ENCODE results near the gene ZBTB20. TPM values are rescaled to one million over a fixed set of nuclear protein-coding genes. Genes with fewer than 3 reads are reported as not detected.

Gene ZBTB20
- total and polyA plus RNA-seq, 12 donors, result 2.8 to 167 (median 108) TPM

DNA sequence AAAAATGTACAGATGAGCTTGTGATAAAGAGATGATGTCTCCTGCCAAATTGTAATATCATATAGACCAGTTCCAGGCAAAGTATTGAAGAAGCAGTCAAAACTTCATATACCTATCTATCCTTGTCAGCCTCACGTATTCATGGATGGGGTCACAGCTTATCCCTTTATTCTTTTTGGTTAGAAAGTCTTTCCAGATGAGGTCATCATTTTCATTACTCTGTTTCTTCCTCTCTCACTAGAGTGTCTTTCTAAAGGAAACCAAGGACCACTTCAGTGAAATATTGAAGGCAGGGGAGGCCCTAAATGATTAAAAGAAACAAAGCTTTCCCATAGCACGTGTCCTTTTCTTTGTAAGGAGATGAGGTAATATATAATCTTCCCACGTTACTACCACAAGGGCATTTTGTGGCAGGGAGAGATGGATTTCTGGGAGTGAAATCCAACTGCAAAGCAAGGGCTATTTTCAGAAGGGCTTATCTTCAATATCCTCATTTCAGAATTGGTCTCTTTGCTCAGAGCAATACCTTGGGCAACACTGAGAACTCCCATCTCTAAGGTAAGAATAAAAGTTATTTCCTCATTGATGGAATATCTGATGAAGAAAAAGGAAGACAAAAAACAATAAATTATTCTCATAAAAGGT, 593.0 kb downstream of the ZBTB20 start:
- no peak overlapping the region for H3K27ac ChIP-seq
- 67 to 82% (median 79%) methylated on average over 3 of the region's 3 CpGs for WGBS, 4 donors
- intact Hi-C loops (cut with DNase I), result no loop called here

DNA sequence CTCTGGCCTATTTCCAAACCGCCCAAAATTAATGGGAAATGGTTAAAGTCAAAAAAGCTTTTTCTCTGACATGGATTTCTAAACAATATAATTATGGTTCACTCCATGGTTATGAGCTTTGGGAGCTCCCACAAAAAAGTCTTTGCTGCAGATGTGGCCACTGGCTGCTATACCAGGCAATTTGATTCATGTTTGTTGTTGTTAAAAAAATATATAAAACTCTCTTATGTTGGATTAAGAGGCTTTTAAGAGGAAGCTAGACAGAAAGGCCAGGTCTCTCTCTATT, 594.6 kb downstream of the ZBTB20 start:
- peaks cover 0 to 24% of the 10 kb centered on the region in 2 donors for H3K4me1 ChIP-seq (replicated peaks in 1 of 2)
- no peaks in the 10 kb centered on the region for H3K27me3 ChIP-seq
- no peak for TF ChIP-seq POLR2A (IDR thresholded peaks at IDR 0.05)
- TF ChIP-seq, protein P1, sequence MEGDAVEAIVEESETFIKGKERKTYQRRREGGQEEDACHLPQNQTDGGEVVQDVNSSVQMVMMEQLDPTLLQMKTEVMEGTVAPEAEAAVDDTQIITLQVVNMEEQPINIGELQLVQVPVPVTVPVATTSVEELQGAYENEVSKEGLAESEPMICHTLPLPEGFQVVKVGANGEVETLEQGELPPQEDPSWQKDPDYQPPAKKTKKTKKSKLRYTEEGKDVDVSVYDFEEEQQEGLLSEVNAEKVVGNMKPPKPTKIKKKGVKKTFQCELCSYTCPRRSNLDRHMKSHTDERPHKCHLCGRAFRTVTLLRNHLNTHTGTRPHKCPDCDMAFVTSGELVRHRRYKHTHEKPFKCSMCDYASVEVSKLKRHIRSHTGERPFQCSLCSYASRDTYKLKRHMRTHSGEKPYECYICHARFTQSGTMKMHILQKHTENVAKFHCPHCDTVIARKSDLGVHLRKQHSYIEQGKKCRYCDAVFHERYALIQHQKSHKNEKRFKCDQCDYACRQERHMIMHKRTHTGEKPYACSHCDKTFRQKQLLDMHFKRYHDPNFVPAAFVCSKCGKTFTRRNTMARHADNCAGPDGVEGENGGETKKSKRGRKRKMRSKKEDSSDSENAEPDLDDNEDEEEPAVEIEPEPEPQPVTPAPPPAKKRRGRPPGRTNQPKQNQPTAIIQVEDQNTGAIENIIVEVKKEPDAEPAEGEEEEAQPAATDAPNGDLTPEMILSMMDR (IDR thresholded peaks at IDR 0.05), result no peak
- peak overlapping the region in 4 of 5 donors; percentile 1 to 65 (median 39) for H3K27ac ChIP-seq
- intact Hi-C loops (cut with DNase I), result no loop called here
- no peak overlapping the region for H3K4me3 ChIP-seq
- WGBS, 4 donors, result 61 to 77% (median 68%) methylated on average over 1 of the region's 1 CpG
- DNase-seq, result no peak
- no peaks in the 10 kb centered on the region for H3K36me3 ChIP-seq (replicated peaks in 1 of 2)
- no peaks in the 10 kb centered on the region for H3K9me3 ChIP-seq (replicated peaks in 1 of 3)

More for the DNA sequence above, 593.0 kb downstream of the ZBTB20 start:
- no peak overlapping the region for H3K4me3 ChIP-seq
- peaks cover 6 to 34% of the 10 kb centered on the region in 2 donors for H3K4me1 ChIP-seq (replicated peaks in 1 of 2)
- TF ChIP-seq POLR2A (IDR thresholded peaks at IDR 0.05), result no peak
- TF ChIP-seq, protein P1 (IDR thresholded peaks at IDR 0.05), result no peak
- H3K27me3 ChIP-seq, result no peaks in the 10 kb centered on the region
- H3K9me3 ChIP-seq (replicated peaks in 1 of 3), result no peaks in the 10 kb centered on the region
- H3K36me3 ChIP-seq (replicated peaks in 1 of 2), result no peaks in the 10 kb centered on the region
- no peak for DNase-seq

DNA sequence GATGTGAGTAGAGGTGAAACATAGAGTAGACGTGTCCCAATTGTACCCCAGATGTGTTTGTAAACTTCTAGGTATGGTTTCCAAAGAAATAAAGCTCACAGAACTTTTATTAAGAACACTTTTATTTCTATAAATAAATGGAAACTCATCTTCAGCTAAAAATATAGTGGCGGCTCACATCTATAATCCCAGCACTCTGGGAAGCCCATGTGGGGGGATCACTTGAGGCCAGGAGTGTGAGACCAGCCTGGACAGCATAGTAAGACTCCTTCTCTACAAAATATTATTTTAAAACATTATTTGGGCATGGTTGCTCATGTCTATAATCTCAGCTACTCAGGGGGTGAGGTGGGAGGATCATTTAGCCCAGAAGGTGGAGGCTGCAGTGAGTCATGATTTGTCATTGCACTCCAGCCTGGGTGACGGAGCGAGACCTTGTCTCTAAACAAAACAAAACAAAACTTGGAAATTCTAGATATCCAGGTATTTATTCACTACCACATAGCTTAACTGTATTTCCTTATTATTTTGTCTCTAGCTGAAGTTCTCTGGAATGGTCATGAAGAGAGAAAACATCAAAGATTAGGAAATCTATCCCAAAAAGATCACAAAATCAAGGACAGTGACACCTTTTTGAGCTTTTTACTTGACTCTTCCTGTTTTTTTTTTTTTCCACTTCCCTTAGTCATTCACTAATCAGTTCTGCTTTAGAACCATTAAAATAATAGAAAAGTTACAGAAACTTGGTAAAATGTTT, 595.1 kb downstream of the ZBTB20 start:
- no peaks in the 10 kb centered on the region for H3K27me3 ChIP-seq
- peak; percentile 59 to 81 (median 77) for DNase-seq
- TF ChIP-seq, protein P1 (IDR thresholded peaks at IDR 0.05), result no peak
- TF ChIP-seq POLR2A (IDR thresholded peaks at IDR 0.05), result no peak
- no peaks in the 10 kb centered on the region for H3K36me3 ChIP-seq (replicated peaks in 1 of 2)
- peak overlapping the region in 4 of 5 donors; percentile 26 to 65 (median 40) for H3K27ac ChIP-seq
- H3K4me3 ChIP-seq, result no peak overlapping the region
- H3K4me1 ChIP-seq (replicated peaks in 1 of 2), result peaks cover 0 to 18% of the 10 kb centered on the region in 2 donors
- 66 to 71% (median 70%) methylated on average over 4 of the region's 4 CpGs for WGBS, 4 donors
- H3K9me3 ChIP-seq (replicated peaks in 1 of 3), result no peaks in the 10 kb centered on the region
- intact Hi-C loops (cut with DNase I), result no loop called here

DNA sequence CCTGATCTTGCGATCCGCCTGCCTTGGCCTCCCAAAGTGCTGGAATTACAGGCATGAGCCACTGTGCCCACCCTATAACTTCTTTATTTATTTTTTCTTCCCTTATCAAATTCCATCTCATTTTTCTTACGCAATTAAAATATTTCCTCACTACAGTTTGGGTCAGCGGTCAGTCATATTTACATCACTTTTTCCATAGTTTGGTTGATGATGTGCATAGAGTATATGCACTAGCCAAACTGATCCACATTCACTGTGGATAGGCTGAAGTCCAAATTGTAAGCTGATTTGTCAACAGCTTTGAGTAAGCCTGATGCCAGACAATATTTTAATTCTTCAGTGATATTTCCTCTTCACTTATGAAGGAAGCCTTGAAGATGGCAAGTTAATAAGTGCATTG, 596.9 kb downstream of the ZBTB20 start:
- Histone ChIP-seq H3K4me3 (no peak overlapping the region), H3K27ac (no peak overlapping the region), H3K9me3 (replicated peaks in 1 of 3) (no peaks in the 10 kb centered on the region), H3K27me3 (no peaks in the 10 kb centered on the region), H3K4me1 (replicated peaks in 1 of 2) (peaks cover 0 to 13% of the 10 kb centered on the region in 2 donors), H3K36me3 (replicated peaks in 1 of 2) (no peaks in the 10 kb centered on the region)
- DNase-seq, result no peak
- intact Hi-C loops (cut with DNase I), result no loop called here
- WGBS, 4 donors, result 91 to 99% (median 98%) methylated on average over 4 of the region's 4 CpGs
- TF ChIP-seq POLR2A (IDR thresholded peaks at IDR 0.05), result no peak
- TF ChIP-seq, protein P1 (IDR thresholded peaks at IDR 0.05), result no peak
